PC-9 (cell line): ENCODE results near the gene CYS1.

Source experiments
- CTCF ChIP-seq: fragments of 200-600 bp; sonication (generic); conservative IDR thresholded peaks from 2 replicates; pipeline ENCODE4 v1.6.1; 2017; ENCODE audit warnings: mixed run types, antibody characterized with exemption, mild to moderate bottlenecking, moderate library complexity
- EZH2 ChIP-seq: fragments of 200-600 bp; sonication (generic); IDR thresholded peaks from 2 replicates; pipeline ENCODE4 v1.8.0; 2017; ENCODE audit warnings: antibody characterized with exemption, low read depth

- TF ChIP-seq CTCF, result no peak
- TF ChIP-seq EZH2, result no peak
Observed at GRCh38 chr2:10079870-10080535, at the start of gene CYS1.
